Uterus (tissue), 4 donors: ENCODE data around the gene C11orf58. TPM values are rescaled to one million over a fixed set of nuclear protein-coding genes. Genes with fewer than 3 reads are reported as not detected.

ENCODE experiments used
- DNase-seq, 2 donors: peaks; one replicate each; pipeline ENCODE4 v3.0.0-alpha.2; 2019 to 2020
- H3K27ac ChIP-seq, 2 donors: fragments of 200-600 bp; sonication (generic); 1 replicate in 1 of 2; 2 replicates in 1 of 2; pipeline ENCODE4 v1.5.1; 2016 to 2018
- H3K27me3 ChIP-seq, 2 donors: fragments of 200-600 bp; sonication (generic); one replicate each; pipeline ENCODE4 v1.5.1; 2018 to 2019; ENCODE audit warnings: control low read depth in 1 of 2
- H3K36me3 ChIP-seq, 2 donors: fragments of 200-600 bp; sonication (generic); one replicate each; pipeline ENCODE4 v1.5.1; 2019; ENCODE audit warnings: control low read depth in 1 of 2
- H3K4me1 ChIP-seq, 2 donors: fragments of 200-600 bp; sonication (generic); one replicate each; pipeline ENCODE4 v1.5.1; 2018 to 2019; ENCODE audit warnings: control low read depth in 1 of 2
- H3K4me3 ChIP-seq, 2 donors: fragments of 200-600 bp; sonication (generic); 1 replicate in 1 of 2; 2 replicates in 1 of 2; pipeline ENCODE4 v1.5.1; 2018 to 2019; ENCODE audit warnings: mild to moderate bottlenecking in 1 of 2
- H3K9me3 ChIP-seq, 2 donors: fragments of 200-600 bp; sonication (generic); one replicate each; pipeline ENCODE4 v1.5.1; 2019; ENCODE audit warnings: control low read depth in 1 of 2
- CTCF ChIP-seq, 4 experiments: fragments of 200-600 bp in 2 of 4; fragments of 450-650 bp in 2 of 4; sonication (generic) in 2 of 4; IDR thresholded peaks; one replicate each; pipeline ENCODE4 v1.5.1; 2016 to 2019; ENCODE audit warnings: antibody characterized with exemption in 4 of 4, mild to moderate bottlenecking in 2 of 4, moderate library complexity in 1 of 4
- POLR2A ChIP-seq, 2 donors: fragments of 450-650 bp; IDR thresholded peaks; one replicate each; pipeline ENCODE4 v1.6.1; 2016; ENCODE audit warnings: antibody characterized with exemption in 2 of 2, mild to moderate bottlenecking in 1 of 2, moderate library complexity in 1 of 2
- intact Hi-C: fragments of 100-400 bp; cut with DNase I; formaldehyde crosslinking; loops from one replicate; pipeline ENCODE4 v1.15.1; 2023; ENCODE audit warnings: low total_unique reads
- total RNA-seq, 4 donors: library from RNA; depleted of rRNA in 3 of 4; stranded (reverse); fragments of >200 nt in 3 of 4; gene quantifications; one replicate each; pipeline versions ENCODE4 v1.1.0 to v1.2.4, GENCODE V29; 2014 to 2023
- donor health status: DM: yes; HTN: yes; CAD: no.

Gene C11orf58
- total RNA-seq, 4 donors from 2014 or later, result 126 to 252 (median 148) TPM

- no peaks in the 10 kb centered on the region for H3K36me3 ChIP-seq
- intact Hi-C loops, result no loop called here
- H3K9me3 ChIP-seq, result no peaks in the 10 kb centered on the region
- H3K4me3 ChIP-seq, result no peak overlapping the region
- H3K27ac ChIP-seq, result no peak overlapping the region
- H3K27me3 ChIP-seq, result no peaks in the 10 kb centered on the region
- TF ChIP-seq POLR2A (IDR thresholded peaks at IDR 0.05) (no peak), CTCF (IDR thresholded peaks at IDR 0.05) (no peak)
- H3K4me1 ChIP-seq, result no peaks in the 10 kb centered on the region
- no peak for DNase-seq
Observed at GRCh38 chr11:16791191-16791961, 52.9 kb downstream of the C11orf58 start.

DNA sequence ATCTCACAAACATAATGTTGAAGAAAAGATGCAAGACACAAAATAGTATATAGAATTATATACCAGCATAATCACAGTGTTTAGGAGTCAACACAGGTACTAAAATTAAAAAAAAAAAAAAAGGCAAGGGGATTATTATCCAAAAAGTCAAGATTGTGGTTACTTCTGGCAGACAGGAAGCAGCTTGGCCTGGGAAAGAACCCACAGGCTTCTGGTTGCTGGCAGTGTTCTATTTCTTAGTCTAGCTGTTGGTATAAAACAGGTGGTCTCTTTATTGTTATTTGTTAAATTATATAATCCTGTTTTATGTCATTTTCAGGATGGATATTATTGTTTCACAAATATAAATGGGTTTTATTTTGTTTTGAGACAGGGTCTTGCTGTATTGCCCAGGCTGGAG, 54.0 kb downstream of the C11orf58 start:
- DNase-seq, result no peak
- Histone ChIP-seq H3K27me3 (no peaks in the 10 kb centered on the region), H3K27ac (no peak overlapping the region), H3K4me1 (no peaks in the 10 kb centered on the region), H3K9me3 (no peaks in the 10 kb centered on the region), H3K36me3 (no peaks in the 10 kb centered on the region), H3K4me3 (no peak overlapping the region)
- no peak for TF ChIP-seq CTCF (IDR thresholded peaks at IDR 0.05)
- TF ChIP-seq POLR2A (IDR thresholded peaks at IDR 0.05), result no peak
- intact Hi-C loops, result no loop called here

GRCh38 chr11:16793009-16793408, 54.6 kb downstream of the C11orf58 start:
- no peaks in the 10 kb centered on the region for H3K36me3 ChIP-seq
- H3K27me3 ChIP-seq, result no peaks in the 10 kb centered on the region
- H3K4me3 ChIP-seq, result no peak overlapping the region
- no peak for DNase-seq
- TF ChIP-seq POLR2A (IDR thresholded peaks at IDR 0.05) (no peak), CTCF (IDR thresholded peaks at IDR 0.05) (no peak)
- no peaks in the 10 kb centered on the region for H3K4me1 ChIP-seq
- H3K9me3 ChIP-seq, result no peaks in the 10 kb centered on the region
- intact Hi-C loops, result no loop called here
- H3K27ac ChIP-seq, result no peak overlapping the region

- no peak for TF ChIP-seq POLR2A (IDR thresholded peaks at IDR 0.05)
- TF ChIP-seq CTCF (IDR thresholded peaks at IDR 0.05), result no peak
- H3K27ac ChIP-seq, result no peak overlapping the region
- no peaks in the 10 kb centered on the region for H3K27me3 ChIP-seq
- intact Hi-C loops, result no loop called here
- no peak overlapping the region for H3K4me3 ChIP-seq
- H3K9me3 ChIP-seq, result no peaks in the 10 kb centered on the region
- DNase-seq, result no peak
- H3K4me1 ChIP-seq, result no peaks in the 10 kb centered on the region
- H3K36me3 ChIP-seq, result no peaks in the 10 kb centered on the region
Observed at GRCh38 chr11:16793511-16793910, 55.1 kb downstream of the C11orf58 start.

GRCh38 chr11:16794047-16794818, 55.8 kb downstream of the C11orf58 start:
- TF ChIP-seq CTCF (IDR thresholded peaks at IDR 0.05) (no peak), POLR2A (IDR thresholded peaks at IDR 0.05) (no peak)
- Histone ChIP-seq H3K27me3 (no peaks in the 10 kb centered on the region), H3K9me3 (no peaks in the 10 kb centered on the region), H3K27ac (no peak overlapping the region), H3K4me3 (no peak overlapping the region), H3K4me1 (no peaks in the 10 kb centered on the region), H3K36me3 (no peaks in the 10 kb centered on the region)
- intact Hi-C loops, result no loop called here
- DNase-seq, result no peak
